Measurements from ENCODE around the gene SLC6A6.

DNA sequence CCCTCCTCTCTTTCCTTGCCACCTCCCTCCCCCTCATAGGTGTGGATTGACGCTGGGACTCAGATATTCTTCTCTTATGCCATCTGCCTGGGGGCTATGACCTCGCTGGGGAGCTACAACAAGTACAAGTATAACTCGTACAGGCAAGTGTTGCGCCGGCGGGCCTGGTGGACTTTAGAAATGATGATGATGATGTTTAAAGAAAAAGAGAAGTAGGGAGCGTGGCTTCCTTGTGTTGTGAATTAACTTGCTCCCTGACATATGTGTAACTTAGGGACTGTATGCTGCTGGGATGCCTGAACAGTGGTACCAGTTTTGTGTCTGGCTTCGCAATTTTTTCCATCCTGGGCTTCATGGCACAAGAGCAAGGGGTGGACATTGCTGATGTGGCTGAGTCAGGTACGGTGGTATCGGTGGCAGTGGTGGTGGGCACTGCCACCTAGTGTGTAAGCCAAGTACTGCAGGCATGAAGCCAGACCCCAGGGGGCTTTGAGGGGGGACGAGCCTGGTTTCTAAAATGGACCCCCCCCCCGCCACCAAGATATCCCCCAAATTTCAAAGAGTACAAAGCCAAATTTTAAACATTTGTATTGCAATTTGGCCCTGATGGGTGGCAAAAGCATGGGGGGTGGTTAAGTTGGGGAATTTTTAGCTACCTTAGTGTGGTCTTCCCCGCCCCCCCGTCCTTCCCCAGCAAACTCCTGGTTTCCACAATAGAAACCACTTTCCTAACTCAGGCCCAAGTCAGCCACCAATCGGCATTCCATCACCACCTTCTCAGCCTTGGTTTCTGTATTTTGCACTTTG, 65.6 kb downstream of the SLC6A6 start:
- TF ChIP-seq EZH2phosphoT487 (IDR thresholded peaks at IDR 0.05; ENCODE audit: low read depth, severe bottlenecking, unreplicated experiment) (no peak), EZH2 (IDR thresholded peaks at IDR 0.05; ENCODE audit: borderline replicate concordance) (no peak)
- TF ChIP-seq, protein P1, sequence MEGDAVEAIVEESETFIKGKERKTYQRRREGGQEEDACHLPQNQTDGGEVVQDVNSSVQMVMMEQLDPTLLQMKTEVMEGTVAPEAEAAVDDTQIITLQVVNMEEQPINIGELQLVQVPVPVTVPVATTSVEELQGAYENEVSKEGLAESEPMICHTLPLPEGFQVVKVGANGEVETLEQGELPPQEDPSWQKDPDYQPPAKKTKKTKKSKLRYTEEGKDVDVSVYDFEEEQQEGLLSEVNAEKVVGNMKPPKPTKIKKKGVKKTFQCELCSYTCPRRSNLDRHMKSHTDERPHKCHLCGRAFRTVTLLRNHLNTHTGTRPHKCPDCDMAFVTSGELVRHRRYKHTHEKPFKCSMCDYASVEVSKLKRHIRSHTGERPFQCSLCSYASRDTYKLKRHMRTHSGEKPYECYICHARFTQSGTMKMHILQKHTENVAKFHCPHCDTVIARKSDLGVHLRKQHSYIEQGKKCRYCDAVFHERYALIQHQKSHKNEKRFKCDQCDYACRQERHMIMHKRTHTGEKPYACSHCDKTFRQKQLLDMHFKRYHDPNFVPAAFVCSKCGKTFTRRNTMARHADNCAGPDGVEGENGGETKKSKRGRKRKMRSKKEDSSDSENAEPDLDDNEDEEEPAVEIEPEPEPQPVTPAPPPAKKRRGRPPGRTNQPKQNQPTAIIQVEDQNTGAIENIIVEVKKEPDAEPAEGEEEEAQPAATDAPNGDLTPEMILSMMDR (IDR thresholded peaks at IDR 0.05; ENCODE audit: poor library complexity): peak; percentile 75

Measured in hepatocyte (in vitro differentiated cells).